GM15510 (cell line): ENCODE measurements around the gene TRIP10.

Source experiments
- POLR2A ChIP-seq: IDR thresholded peaks from 3 replicates; pipeline ENCODE4 v1.6.1; 2011; ENCODE audit warnings: borderline replicate concordance; ENCODE audit not compliant: insufficient read length; ENCODE audit errors: extremely low read depth

TRIP10 gene

GRCh38 chr19:6707011-6707657, 32.3 kb upstream of the TRIP10 start:
- TF ChIP-seq POLR2A = no peak

- no peak for TF ChIP-seq POLR2A
Observed at GRCh38 chr19:6707658-6708018, 31.8 kb upstream of the TRIP10 start.

- TF ChIP-seq POLR2A = no peak
Observed at GRCh38 chr19:6708346-6708745, 31.1 kb upstream of the TRIP10 start.

- no peak for TF ChIP-seq POLR2A
Observed at GRCh38 chr19:6709549-6709948, 29.9 kb upstream of the TRIP10 start.

- no peak for TF ChIP-seq POLR2A
Observed at GRCh38 chr19:6710273-6711077, 29.0 kb upstream of the TRIP10 start.

- no peak for TF ChIP-seq POLR2A
Observed at GRCh38 chr19:6711078-6711361, 28.5 kb upstream of the TRIP10 start.

GRCh38 chr19:6711605-6712004, 27.9 kb upstream of the TRIP10 start:
- no peak for TF ChIP-seq POLR2A

- TF ChIP-seq POLR2A = no peak
Observed at GRCh38 chr19:6712231-6712630, 27.2 kb upstream of the TRIP10 start.

- TF ChIP-seq POLR2A = no peak
Observed at GRCh38 chr19:6712692-6713670, 26.5 kb upstream of the TRIP10 start.

GRCh38 chr19:6713773-6714692, 25.4 kb upstream of the TRIP10 start:
- no peak for TF ChIP-seq POLR2A

GRCh38 chr19:6714749-6715555, 24.5 kb upstream of the TRIP10 start:
- TF ChIP-seq POLR2A = no peak

GRCh38 chr19:6716610-6716970, 22.9 kb upstream of the TRIP10 start:
- no peak for TF ChIP-seq POLR2A

- no peak for TF ChIP-seq POLR2A
Observed at GRCh38 chr19:6717036-6717435, 22.4 kb upstream of the TRIP10 start.
